Left ventricle myocardium inferior (tissue), 1 donor: ENCODE data around the gene SLITRK1. TPM values are rescaled to one million over a fixed set of nuclear protein-coding genes. Genes with fewer than 3 reads are reported as not detected.

Source experiments
- DNase-seq: peaks from one replicate; pipeline ENCODE4 v3.0.0-alpha.2; 2020
- H3K27ac ChIP-seq: fragments of 200-600 bp; replicated peaks from 2 replicates; pipeline ENCODE4 v1.8.0; 2021
- H3K27me3 ChIP-seq: fragments of 200-600 bp; 2 replicates; pipeline ENCODE4 v1.8.0; 2021; ENCODE audit warnings: low read depth
- H3K36me3 ChIP-seq: fragments of 200-600 bp; 2 replicates; pipeline ENCODE4 v1.8.0; 2021
- H3K4me1 ChIP-seq: fragments of 200-600 bp; 2 replicates; pipeline ENCODE4 v1.8.0; 2021
- H3K4me3 ChIP-seq: fragments of 200-600 bp; 2 replicates; pipeline ENCODE4 v1.8.0; 2021; ENCODE audit warnings: mild to moderate bottlenecking, moderate library complexity
- H3K9me3 ChIP-seq: fragments of 200-600 bp; replicated peaks from 2 replicates; pipeline ENCODE4 v1.8.0; 2021
- CTCF ChIP-seq: fragments of 200-600 bp; IDR thresholded peaks from 2 replicates; pipeline ENCODE4 v1.8.0; 2021; ENCODE audit warnings: antibody characterized with exemption, mild to moderate bottlenecking, borderline replicate concordance
- intact Hi-C: fragments of 100-400 bp; cut with micrococcal nuclease; formaldehyde crosslinking; loops from one replicate; pipeline ENCODE4 v1.11.0; 2022
- total RNA-seq: library from RNA; stranded (reverse); fragmentation: NEBNext Ultra II Directional; extraction: Animal tissue kit (Norgen Biotek cat#: 25700); gene quantifications from one replicate; pipeline ENCODE4 v1.2.1, GENCODE V29; 2021
- donor health status: DM: no; HTN: yes; CAD: no; lungs with severe emphysema.

Gene SLITRK1
- total RNA-seq, 1 donor from 2014 or later = not detected

DNA sequence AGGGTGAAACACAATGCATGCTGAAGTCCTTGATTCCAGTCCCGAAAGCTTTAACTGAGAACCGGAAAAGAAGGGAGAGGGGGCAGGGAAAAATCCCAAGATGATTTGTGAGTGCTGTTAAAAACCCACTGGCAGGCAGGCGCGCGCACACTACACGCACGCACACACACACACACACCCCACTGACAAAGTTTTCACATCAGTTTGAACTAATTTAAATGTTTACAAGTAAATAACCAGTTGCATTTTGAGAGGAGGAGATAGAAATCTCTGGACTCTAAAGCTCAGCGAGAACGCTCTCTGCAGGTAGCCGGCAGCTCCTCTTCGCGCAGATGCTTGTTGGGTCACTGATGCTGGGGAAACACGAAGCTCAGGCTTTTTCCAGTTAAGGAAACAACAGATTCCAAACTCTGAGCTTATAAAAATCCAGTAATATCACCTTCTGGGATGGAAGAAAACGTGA is 818 bp upstream of the SLITRK1 start:
- peaks cover 5% of the 10 kb centered on the region for H3K9me3 ChIP-seq
- DNase-seq = no peak
- H3K27ac ChIP-seq = no peak overlapping the region
- H3K4me1 ChIP-seq = peaks cover 3% of the 10 kb centered on the region
- TF ChIP-seq CTCF = no peak
- H3K36me3 ChIP-seq = no peaks in the 10 kb centered on the region
- peaks cover 81% of the 10 kb centered on the region for H3K27me3 ChIP-seq
- no peak overlapping the region for H3K4me3 ChIP-seq
- intact Hi-C loops = no loop called here

DNA sequence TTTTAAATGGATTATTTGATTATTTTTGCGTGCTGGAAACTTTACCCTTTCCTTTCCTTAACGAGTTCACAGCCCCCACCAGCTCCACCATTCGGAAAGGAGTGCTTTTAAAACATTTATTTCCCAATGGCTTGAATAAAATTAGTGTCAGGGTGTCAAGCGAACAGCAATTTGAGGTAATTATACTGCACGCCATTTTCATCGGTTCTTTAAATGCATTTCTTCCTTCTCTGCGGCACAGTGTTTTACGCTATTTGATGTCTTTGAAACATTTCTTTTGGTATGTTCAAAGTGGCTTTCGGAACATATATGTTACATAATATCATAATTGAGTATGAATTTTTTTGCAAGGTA is 309 bp upstream of the SLITRK1 start:
- Histone ChIP-seq H3K4me3 (no peak overlapping the region), H3K27me3 (peaks cover 86% of the 10 kb centered on the region), H3K9me3 (peaks cover under 1% of the 10 kb centered on the region), H3K36me3 (no peaks in the 10 kb centered on the region), H3K27ac (no peak overlapping the region), H3K4me1 (peaks cover 3% of the 10 kb centered on the region)
- no peak for TF ChIP-seq CTCF
- no peak for DNase-seq
- intact Hi-C loops = no loop called here

DNA sequence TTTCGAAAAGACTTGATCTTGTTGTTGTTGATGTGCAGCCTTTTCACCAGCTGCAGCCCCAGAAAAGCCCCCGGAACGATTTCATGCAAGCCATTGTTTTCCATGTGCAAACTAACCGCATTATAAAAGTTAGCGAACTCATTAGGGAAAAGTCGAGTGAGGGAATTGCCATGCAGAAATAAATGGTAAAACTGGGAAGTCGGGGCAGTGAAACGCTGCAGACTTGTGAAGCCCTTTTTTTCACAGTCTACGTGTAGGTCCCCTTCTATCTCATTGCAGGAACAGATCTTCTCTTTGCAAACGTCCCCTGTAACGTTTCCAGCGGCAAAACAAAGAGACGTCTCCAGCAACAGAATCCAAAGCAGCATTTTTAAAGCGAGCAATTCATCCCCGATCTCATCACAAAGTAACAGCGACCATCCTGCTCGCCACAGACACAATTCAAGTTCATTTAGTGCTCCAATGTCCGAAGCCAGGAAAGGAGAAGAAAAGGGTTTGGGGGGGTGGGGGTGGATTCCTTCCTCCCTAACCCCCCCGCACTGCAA is 1.1 kb downstream of the SLITRK1 start:
- no peak for TF ChIP-seq CTCF
- Histone ChIP-seq H3K4me1 (peaks cover 3% of the 10 kb centered on the region), H3K36me3 (no peaks in the 10 kb centered on the region), H3K27me3 (peaks cover 89% of the 10 kb centered on the region), H3K9me3 (no peaks in the 10 kb centered on the region), H3K27ac (no peak overlapping the region), H3K4me3 (no peak overlapping the region)
- no peak for DNase-seq
- intact Hi-C loops = no loop called here

DNA sequence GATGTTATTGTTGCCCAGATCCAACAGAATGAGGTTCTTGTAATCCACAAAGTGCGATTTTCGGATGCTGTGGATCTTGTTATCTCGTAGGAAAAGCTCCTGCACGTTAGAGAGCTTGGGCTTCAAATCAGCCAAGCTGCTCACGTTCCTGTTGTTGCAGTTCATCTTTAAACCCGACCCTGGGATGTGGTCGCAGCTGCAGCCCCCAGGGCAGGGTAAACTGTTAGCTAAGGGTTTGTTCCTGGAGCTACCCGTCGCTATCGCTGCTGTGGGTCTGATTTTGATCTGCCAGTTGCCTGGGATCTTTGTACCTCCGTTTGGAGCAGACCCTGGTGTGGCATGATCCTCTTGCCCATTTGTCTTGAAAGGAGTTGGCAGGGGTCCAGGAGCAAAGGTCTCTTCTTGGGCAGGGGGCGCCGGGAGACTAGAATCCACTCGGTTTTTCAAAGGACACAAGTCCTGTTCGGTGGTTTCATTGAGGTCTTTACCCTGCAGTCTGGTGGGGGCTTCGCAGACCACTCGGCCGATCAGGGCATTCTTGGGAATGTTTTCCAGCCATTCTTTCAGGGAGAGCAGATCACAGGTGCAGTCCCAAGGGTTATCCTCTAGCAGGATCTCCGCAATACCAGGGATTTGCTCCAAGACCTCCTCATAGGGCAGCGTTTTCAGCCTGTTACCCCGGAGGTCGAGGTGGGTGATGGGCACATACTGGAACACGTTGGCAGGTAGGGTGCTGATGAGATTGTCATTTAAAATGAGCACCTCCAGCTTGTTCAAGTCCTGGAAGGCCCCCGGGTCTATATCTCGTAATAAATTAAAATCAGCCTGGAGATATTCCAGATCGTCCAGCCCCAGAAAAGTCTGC is 1.8 kb downstream of the SLITRK1 start:
- no peak for TF ChIP-seq CTCF
- Histone ChIP-seq H3K27me3 (peaks cover 82% of the 10 kb centered on the region), H3K36me3 (no peaks in the 10 kb centered on the region), H3K9me3 (no peaks in the 10 kb centered on the region), H3K4me3 (no peak overlapping the region), H3K27ac (no peak overlapping the region), H3K4me1 (peaks cover 3% of the 10 kb centered on the region)
- no peak for DNase-seq
- intact Hi-C loops = no loop called here

- no peaks in the 10 kb centered on the region for H3K9me3 ChIP-seq
- no peaks in the 10 kb centered on the region for H3K36me3 ChIP-seq
- H3K27ac ChIP-seq = no peak overlapping the region
- DNase-seq = no peak
- TF ChIP-seq CTCF = no peak
- H3K4me3 ChIP-seq = peak overlapping the region; percentile 17
- peaks cover 3% of the 10 kb centered on the region for H3K4me1 ChIP-seq
- intact Hi-C loops = no loop called here
- H3K27me3 ChIP-seq = peaks cover 75% of the 10 kb centered on the region
These were observed 2.7 kb downstream of the SLITRK1 start for GRCh38 chr13:83879431-83880171.
